Liver (tissue), 9 donors: ENCODE data around the gene NDST1. TPM values are rescaled to one million over a fixed set of nuclear protein-coding genes. Genes with fewer than 3 reads are reported as not detected.

ENCODE experiments used
- DNase-seq: peaks from one replicate; pipeline ENCODE4 v3.0.0-alpha.2; 2017; ENCODE audit warnings: low spot score
- H3K27ac ChIP-seq, 2 donors: one replicate each; pipeline ENCODE4 v1.7.0; 2013; ENCODE audit warnings: inconsistent platforms in 2 of 2, low read length in 2 of 2, control low read depth in 1 of 2, low read depth in 1 of 2, mild to moderate bottlenecking in 1 of 2
- H3K27me3 ChIP-seq, 4 donors: one replicate each; pipeline versions ENCODE4 v1.6.1 to v1.7.0; 2013; ENCODE audit warnings: low read length in 3 of 4, inconsistent platforms in 1 of 4, mild to moderate bottlenecking in 1 of 4, moderate library complexity in 1 of 4; ENCODE audit not compliant: control insufficient read depth in 4 of 4, insufficient read depth in 4 of 4
- H3K36me3 ChIP-seq, 4 donors: one replicate each; pipeline versions ENCODE4 v1.6.1 to v1.7.0; 2013; ENCODE audit warnings: low read length in 3 of 4, mild to moderate bottlenecking in 3 of 4, low read depth in 1 of 4, moderate library complexity in 1 of 4; ENCODE audit not compliant: control insufficient read depth in 4 of 4, insufficient read depth in 3 of 4
- H3K4me1 ChIP-seq, 4 donors: one replicate each; pipeline versions ENCODE4 v1.6.1 to v1.7.0; 2013; ENCODE audit warnings: low read length in 3 of 4, mild to moderate bottlenecking in 3 of 4, moderate library complexity in 1 of 4; ENCODE audit not compliant: control insufficient read depth in 4 of 4, insufficient read depth in 4 of 4
- H3K4me3 ChIP-seq, 3 donors: one replicate each; pipeline versions ENCODE4 v1.6.1 to v1.7.0; 2013; ENCODE audit warnings: low read length in 3 of 3, control low read depth in 1 of 3, low read depth in 1 of 3, mild to moderate bottlenecking in 1 of 3
- H3K9ac ChIP-seq, 2 donors: one replicate each; pipeline ENCODE4 v1.7.0; 2013; ENCODE audit warnings: low read length in 2 of 2, mild to moderate bottlenecking in 2 of 2, moderate library complexity in 2 of 2, control low read depth in 1 of 2, low read depth in 1 of 2
- H3K9me3 ChIP-seq, 4 donors: one replicate each; pipeline versions ENCODE4 v1.6.1 to v1.7.0; 2013; ENCODE audit warnings: low read length in 3 of 4; ENCODE audit not compliant: control insufficient read depth in 4 of 4
- ATF3 ChIP-seq: IDR thresholded peaks from 2 replicates; pipeline ENCODE4 v1.6.1; 2016; ENCODE audit warnings: antibody characterized with exemption
- CTCF ChIP-seq: fragments of 150-350 bp; IDR thresholded peaks from 2 replicates; pipeline ENCODE4 v1.5.1; 2017; ENCODE audit warnings: improper control_type of control experiment, low read depth, low read length; ENCODE audit not compliant: missing input control
- EGR1 ChIP-seq, 2 donors: IDR thresholded peaks; 2 replicates each; pipeline ENCODE4 v1.6.1; 2016 to 2018; ENCODE audit warnings: antibody characterized with exemption in 2 of 2, low read depth in 2 of 2
- FOXA1 ChIP-seq: IDR thresholded peaks from 2 replicates; pipeline ENCODE4 v1.6.1; 2016; ENCODE audit warnings: antibody characterized with exemption
- GABPA ChIP-seq, 2 donors: IDR thresholded peaks in 1 of 2; conservative IDR thresholded peaks in 1 of 2; 2 replicates each; pipeline ENCODE4 v1.6.1; 2016; ENCODE audit warnings: antibody characterized with exemption in 2 of 2, mild to moderate bottlenecking in 1 of 2, moderate library complexity in 1 of 2
- HNF4A ChIP-seq, 2 donors: conservative IDR thresholded peaks; 2 replicates each; pipeline ENCODE4 v1.6.1; 2016; ENCODE audit warnings: antibody characterized with exemption in 2 of 2, mild to moderate bottlenecking in 2 of 2
- JUND ChIP-seq, 2 donors: IDR thresholded peaks; 2 replicates each; pipeline ENCODE4 v1.6.1; 2016; ENCODE audit warnings: antibody characterized with exemption in 2 of 2
- MAX ChIP-seq: IDR thresholded peaks from 2 replicates; pipeline ENCODE4 v1.6.1; 2016; ENCODE audit warnings: antibody characterized with exemption
- NR2F2 ChIP-seq: IDR thresholded peaks from 2 replicates; pipeline ENCODE4 v1.6.1; 2016; ENCODE audit warnings: antibody characterized with exemption
- RAD21 ChIP-seq, 2 donors: IDR thresholded peaks; 2 replicates each; pipeline ENCODE4 v1.6.1; 2016; ENCODE audit warnings: antibody characterized with exemption in 2 of 2, mild to moderate bottlenecking in 2 of 2
- REST ChIP-seq: IDR thresholded peaks from 2 replicates; pipeline ENCODE4 v1.6.1; 2016; ENCODE audit warnings: antibody characterized with exemption, mild to moderate bottlenecking
- RXRA ChIP-seq, 2 donors: IDR thresholded peaks; 2 replicates each; pipeline ENCODE4 v1.6.1; 2017 to 2018; ENCODE audit warnings: antibody characterized with exemption in 2 of 2, mild to moderate bottlenecking in 1 of 2
- SP1 ChIP-seq: IDR thresholded peaks from 2 replicates; pipeline ENCODE4 v1.6.1; 2018; ENCODE audit warnings: antibody characterized with exemption, mild to moderate bottlenecking
- TAF1 ChIP-seq: conservative IDR thresholded peaks from 2 replicates; pipeline ENCODE4 v1.6.1; 2016; ENCODE audit warnings: antibody characterized with exemption, mild to moderate bottlenecking
- YY1 ChIP-seq: IDR thresholded peaks from 2 replicates; pipeline ENCODE4 v1.6.1; 2016; ENCODE audit warnings: antibody characterized with exemption, mild to moderate bottlenecking
- ZBTB33 ChIP-seq: IDR thresholded peaks from 2 replicates; pipeline ENCODE4 v1.6.1; 2016; ENCODE audit warnings: antibody characterized with exemption
- WGBS: extraction: QIAGEN DNeasy Blood & Tissue Kit; methylation state at CpG from one replicate; pipeline ENCODE4 v1.1.7; 2013; 5-methylcytosine and 5-hydroxymethylcytosine counted together
- polyA plus RNA-seq, 2 donors: library from polyadenylated mRNA; stranded (reverse) in 1 of 2; unstranded in 1 of 2; fragments of 200-250 nt in 1 of 2; fragments of >200 nt in 1 of 2; fragmentation: Nextera tagmentation in 1 of 2; extraction: Ambion mirVana in 1 of 2; gene quantifications; one replicate each; pipeline versions ENCODE4 v1.2.1 to v1.2.3, GENCODE V29; 2013 to 2015
- total RNA-seq, 2 donors: library from RNA; depleted of rRNA; stranded (reverse); fragments of >200 nt; gene quantifications; one replicate each; pipeline ENCODE4 v1.2.3, GENCODE V29; 2014
- donor health status: healthy.
- donor health status: healthy.
- donor health status: healthy.
- donor health status: healthy.
- donor health status: healthy.

NDST1 gene
- total and polyA plus RNA-seq, 4 donors, result 10.3 to 103 (median 39.0) TPM

- Histone ChIP-seq H3K27me3 (no peaks in the 10 kb centered on the region), H3K27ac (no peak overlapping the region), H3K4me1 (peaks cover 0 to 4% (median 2%) of the 10 kb centered on the region in 4 donors), H3K9ac (no peak overlapping the region), H3K9me3 (no peaks in the 10 kb centered on the region), H3K36me3 (peaks cover 30 to 68% (median 58%) of the 10 kb centered on the region in 4 donors), H3K4me3 (no peak overlapping the region)
- no peak for DNase-seq
- WGBS, result 92% methylated on average over 8 of the region's 8 CpGs
- TF ChIP-seq RXRA (IDR thresholded peaks at IDR 0.05) (no peak), HNF4A (conservative IDR thresholded peaks at IDR 0.05) (no peak), NR2F2 (no peak), ATF3 (no peak), GABPA (IDR thresholded peaks at IDR 0.05 in 1 of 2, conservative IDR thresholded peaks at IDR 0.05 in 1 of 2) (no peak), RAD21 (IDR thresholded peaks at IDR 0.05) (no peak), MAX (no peak), ZBTB33 (no peak), YY1 (no peak), EGR1 (IDR thresholded peaks at IDR 0.05; ENCODE audit: low read depth in 2 of 2) (no peak), JUND (IDR thresholded peaks at IDR 0.05) (no peak), REST (no peak), FOXA1 (no peak)
Measured at GRCh38 chr5:150553911-150554310, 46.0 kb downstream of the NDST1 start.

GRCh38 chr5:150554857-150555256 is 46.9 kb downstream of the NDST1 start:
- H3K36me3 ChIP-seq, result peaks cover 30 to 60% (median 52%) of the 10 kb centered on the region in 4 donors
- H3K9ac ChIP-seq, result no peak overlapping the region
- H3K4me1 ChIP-seq, result peaks cover 0 to 4% (median 3%) of the 10 kb centered on the region in 4 donors
- no peaks in the 10 kb centered on the region for H3K27me3 ChIP-seq
- 41% methylated on average over 8 of the region's 8 CpGs for WGBS
- H3K9me3 ChIP-seq, result no peaks in the 10 kb centered on the region
- TF ChIP-seq ATF3, result no peak
- no peak for TF ChIP-seq MAX
- TF ChIP-seq ZBTB33, result no peak
- no peak for TF ChIP-seq HNF4A (conservative IDR thresholded peaks at IDR 0.05)
- TF ChIP-seq NR2F2, result no peak
- TF ChIP-seq CTCF, result no peak
- TF ChIP-seq REST, result no peak
- no peak for TF ChIP-seq GABPA (IDR thresholded peaks at IDR 0.05 in 1 of 2, conservative IDR thresholded peaks at IDR 0.05 in 1 of 2)
- TF ChIP-seq YY1, result no peak
- no peak for TF ChIP-seq SP1
- no peak for TF ChIP-seq TAF1
- no peak for TF ChIP-seq RXRA (IDR thresholded peaks at IDR 0.05)
- no peak for TF ChIP-seq EGR1 (IDR thresholded peaks at IDR 0.05; ENCODE audit: low read depth in 2 of 2)
- H3K4me3 ChIP-seq, result no peak overlapping the region
- DNase-seq, result no peak
- no peak overlapping the region for H3K27ac ChIP-seq
